Coronary artery (tissue), 2 donors: ENCODE measurements around the gene LCP2.

ENCODE experiments used
- DNase-seq: peaks from one replicate; pipeline ENCODE4 v3.0.0-alpha.2; 2017; ENCODE audit warnings: low spot score
- H3K27ac ChIP-seq, 2 donors: fragments of 200-600 bp; sonication (generic); one replicate each; pipeline ENCODE4 v1.5.1; 2016 to 2019
- H3K4me3 ChIP-seq: fragments of 200-600 bp; sonication (generic); 2 replicates; pipeline ENCODE4 v1.5.1; 2016; ENCODE audit warnings: mild to moderate bottlenecking, moderate library complexity
- CTCF ChIP-seq: fragments of 200-600 bp; sonication (generic); IDR thresholded peaks from one replicate; pipeline ENCODE4 v1.5.1; 2019; ENCODE audit warnings: antibody characterized with exemption

The LCP2 gene

GRCh38 chr5:170332058-170332457 is 34.5 kb upstream of the LCP2 start:
- TF ChIP-seq CTCF, result no peak
- no peak for DNase-seq
- Histone ChIP-seq H3K4me3 (no peak overlapping the region), H3K27ac (peak overlapping the region; percentile 29 to 87)

- H3K4me3 ChIP-seq, result peak overlapping the region; percentile 14
- TF ChIP-seq CTCF, result no peak
These were observed 33.0 kb upstream of the LCP2 start for GRCh38 chr5:170330568-170331054.

GRCh38 chr5:170329524-170329923 is 31.9 kb upstream of the LCP2 start:
- H3K27ac ChIP-seq, result no peak overlapping the region
- no peak overlapping the region for H3K4me3 ChIP-seq
- no peak for DNase-seq
- TF ChIP-seq CTCF, result no peak

More at GRCh38 chr5:170330568-170331054, 33.0 kb upstream of the LCP2 start:
- peak; percentile 69 for DNase-seq
- peak overlapping the region in 1 of 2 donors; percentile 77 for H3K27ac ChIP-seq

- no peak for TF ChIP-seq CTCF
- H3K27ac ChIP-seq, result no peak overlapping the region
These were observed 30.3 kb upstream of the LCP2 start for GRCh38 chr5:170327829-170328228.

GRCh38 chr5:170327168-170327567 is 29.6 kb upstream of the LCP2 start:
- TF ChIP-seq CTCF, result no peak
- H3K27ac ChIP-seq, result no peak overlapping the region

More at GRCh38 chr5:170327829-170328228, 30.3 kb upstream of the LCP2 start:
- DNase-seq, result peak; percentile 40
- H3K4me3 ChIP-seq, result no peak overlapping the region

GRCh38 chr5:170319301-170319700 is 21.7 kb upstream of the LCP2 start:
- peak; percentile 36 for DNase-seq
- TF ChIP-seq CTCF, result no peak
- H3K27ac ChIP-seq, result no peak overlapping the region
- H3K4me3 ChIP-seq, result no peak overlapping the region

More at GRCh38 chr5:170327168-170327567, 29.6 kb upstream of the LCP2 start:
- no peak overlapping the region for H3K4me3 ChIP-seq
- no peak for DNase-seq

GRCh38 chr5:170317499-170317898 is 19.9 kb upstream of the LCP2 start:
- DNase-seq, result peak; percentile 24
- TF ChIP-seq CTCF, result no peak
- Histone ChIP-seq H3K4me3 (no peak overlapping the region), H3K27ac (no peak overlapping the region)
